Fibroblast of lung (primary cell): ENCODE measurements around the gene TTC13.

Source experiments
- EZH2 ChIP-seq: IDR thresholded peaks from 2 replicates; pipeline ENCODE4 v1.5.1; 2012; ENCODE audit warnings: low read length, control low read depth, mild to moderate bottlenecking; ENCODE audit errors: missing control alignments
- TF ChIP-seq, protein P1 (sequence below), 2 donors: IDR thresholded peaks in 1 of 2; conservative IDR thresholded peaks in 1 of 2; 1 replicate in 1 of 2; 2 replicates in 1 of 2; pipeline ENCODE4 v1.5.1; 2011 to 2012; ENCODE audit warnings: low read length in 2 of 2, control low read depth in 1 of 2, inconsistent platforms in 1 of 2, low read depth in 1 of 2, mild to moderate bottlenecking in 1 of 2

DNA sequence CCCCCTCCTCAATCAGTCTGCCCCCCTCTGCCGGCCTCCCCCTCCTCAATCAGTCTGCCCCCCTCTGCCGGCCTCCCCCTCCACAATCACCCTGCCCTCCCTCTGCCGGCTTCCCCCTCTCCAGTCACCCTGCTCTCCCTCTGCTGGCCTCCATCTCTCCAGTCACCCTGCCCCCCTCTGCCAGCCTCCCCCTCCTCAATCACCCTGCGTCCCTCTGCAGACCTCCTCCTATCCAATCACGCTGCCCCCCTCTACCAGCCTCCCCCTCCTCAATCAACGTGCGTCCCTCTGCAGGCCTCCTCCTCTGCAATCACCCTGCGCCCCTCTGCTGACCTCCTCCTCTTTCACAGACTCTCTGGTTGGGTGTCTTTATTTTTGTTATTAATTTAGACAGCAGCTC lies 98.9 kb downstream of the TTC13 start:
- TF ChIP-seq, protein P1, sequence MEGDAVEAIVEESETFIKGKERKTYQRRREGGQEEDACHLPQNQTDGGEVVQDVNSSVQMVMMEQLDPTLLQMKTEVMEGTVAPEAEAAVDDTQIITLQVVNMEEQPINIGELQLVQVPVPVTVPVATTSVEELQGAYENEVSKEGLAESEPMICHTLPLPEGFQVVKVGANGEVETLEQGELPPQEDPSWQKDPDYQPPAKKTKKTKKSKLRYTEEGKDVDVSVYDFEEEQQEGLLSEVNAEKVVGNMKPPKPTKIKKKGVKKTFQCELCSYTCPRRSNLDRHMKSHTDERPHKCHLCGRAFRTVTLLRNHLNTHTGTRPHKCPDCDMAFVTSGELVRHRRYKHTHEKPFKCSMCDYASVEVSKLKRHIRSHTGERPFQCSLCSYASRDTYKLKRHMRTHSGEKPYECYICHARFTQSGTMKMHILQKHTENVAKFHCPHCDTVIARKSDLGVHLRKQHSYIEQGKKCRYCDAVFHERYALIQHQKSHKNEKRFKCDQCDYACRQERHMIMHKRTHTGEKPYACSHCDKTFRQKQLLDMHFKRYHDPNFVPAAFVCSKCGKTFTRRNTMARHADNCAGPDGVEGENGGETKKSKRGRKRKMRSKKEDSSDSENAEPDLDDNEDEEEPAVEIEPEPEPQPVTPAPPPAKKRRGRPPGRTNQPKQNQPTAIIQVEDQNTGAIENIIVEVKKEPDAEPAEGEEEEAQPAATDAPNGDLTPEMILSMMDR (conservative IDR thresholded peaks at IDR 0.05 in 1 of 2, IDR thresholded peaks at IDR 0.05 in 1 of 2; ENCODE audit: low read depth in 1 of 2, low read length in 2 of 2): no peak
- no peak for TF ChIP-seq EZH2
